ENCODE data around the gene FMN1.

FMN1 gene

DNA sequence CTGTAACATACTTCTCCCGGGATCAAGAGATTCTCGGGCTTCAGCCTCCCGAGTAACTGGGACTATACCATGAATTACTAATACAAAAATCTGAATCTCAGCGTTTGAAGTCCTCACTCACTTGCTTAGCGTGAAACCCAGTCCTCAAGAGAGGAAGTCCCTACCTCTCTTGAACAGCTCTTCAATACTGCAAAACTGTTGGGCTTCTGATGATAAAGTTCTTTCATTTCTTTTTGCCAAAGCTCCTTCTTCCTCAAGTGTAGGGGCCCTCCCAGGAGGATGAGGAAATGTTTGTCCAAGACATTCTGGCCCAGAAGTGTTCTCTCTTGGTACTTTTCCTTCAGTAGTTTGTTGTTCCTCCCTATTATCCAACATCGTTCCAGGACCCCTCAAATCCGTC is 48.5 kb downstream of the FMN1 start:
- no peaks in the 10 kb centered on the region for H3K79me2 ChIP-seq (ENCODE audit: insufficient read depth, low read depth)
- H3K36me3 ChIP-seq (ENCODE audit: insufficient read depth) = no peaks in the 10 kb centered on the region
- no peak overlapping the region for H3K4me2 ChIP-seq
- H3K9ac ChIP-seq = no peak overlapping the region
- no peaks in the 10 kb centered on the region for H3K4me1 ChIP-seq (ENCODE audit: low read depth, poor library complexity, severe bottlenecking)
- no peaks in the 10 kb centered on the region for H3K27me3 ChIP-seq (ENCODE audit: insufficient read depth, low read depth)
- TF ChIP-seq, protein P1, sequence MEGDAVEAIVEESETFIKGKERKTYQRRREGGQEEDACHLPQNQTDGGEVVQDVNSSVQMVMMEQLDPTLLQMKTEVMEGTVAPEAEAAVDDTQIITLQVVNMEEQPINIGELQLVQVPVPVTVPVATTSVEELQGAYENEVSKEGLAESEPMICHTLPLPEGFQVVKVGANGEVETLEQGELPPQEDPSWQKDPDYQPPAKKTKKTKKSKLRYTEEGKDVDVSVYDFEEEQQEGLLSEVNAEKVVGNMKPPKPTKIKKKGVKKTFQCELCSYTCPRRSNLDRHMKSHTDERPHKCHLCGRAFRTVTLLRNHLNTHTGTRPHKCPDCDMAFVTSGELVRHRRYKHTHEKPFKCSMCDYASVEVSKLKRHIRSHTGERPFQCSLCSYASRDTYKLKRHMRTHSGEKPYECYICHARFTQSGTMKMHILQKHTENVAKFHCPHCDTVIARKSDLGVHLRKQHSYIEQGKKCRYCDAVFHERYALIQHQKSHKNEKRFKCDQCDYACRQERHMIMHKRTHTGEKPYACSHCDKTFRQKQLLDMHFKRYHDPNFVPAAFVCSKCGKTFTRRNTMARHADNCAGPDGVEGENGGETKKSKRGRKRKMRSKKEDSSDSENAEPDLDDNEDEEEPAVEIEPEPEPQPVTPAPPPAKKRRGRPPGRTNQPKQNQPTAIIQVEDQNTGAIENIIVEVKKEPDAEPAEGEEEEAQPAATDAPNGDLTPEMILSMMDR (conservative IDR thresholded peaks at IDR 0.05; ENCODE audit: low read depth, low read length) = no peak
- no peaks in the 10 kb centered on the region for H4K20me1 ChIP-seq (ENCODE audit: insufficient read depth)
- no peak overlapping the region for H3K27ac ChIP-seq
- H2AFZ ChIP-seq (ENCODE audit: low read depth) = no peak overlapping the region
- no peak overlapping the region for H3K4me3 ChIP-seq (IDR thresholded peaks at IDR 0.05; ENCODE audit: insufficient read depth, low read depth, low read length)

DNA sequence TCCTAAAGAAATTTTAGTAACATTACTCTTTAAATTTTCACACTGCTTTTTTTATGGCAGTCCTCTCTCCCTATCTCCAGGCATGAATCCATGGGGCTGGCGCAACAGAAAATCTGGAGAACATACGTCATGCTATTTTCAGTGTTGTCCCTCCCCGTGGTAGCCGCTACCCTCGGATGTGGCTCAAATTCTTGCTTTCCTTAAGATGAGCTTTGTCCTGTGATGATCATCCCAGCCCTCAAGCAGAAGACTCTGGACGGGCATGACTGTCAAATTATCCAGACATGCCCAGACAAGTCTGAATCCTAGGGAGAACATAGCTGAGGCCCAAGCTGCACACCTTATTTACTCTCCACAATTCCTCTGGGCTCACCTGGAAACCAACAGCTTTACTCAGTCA is 49.1 kb downstream of the FMN1 start:
- H3K9ac ChIP-seq = no peak overlapping the region
- no peak overlapping the region for H3K4me3 ChIP-seq (IDR thresholded peaks at IDR 0.05; ENCODE audit: insufficient read depth, low read depth, low read length)
- no peaks in the 10 kb centered on the region for H3K27me3 ChIP-seq (ENCODE audit: insufficient read depth, low read depth)
- TF ChIP-seq, protein P1 (conservative IDR thresholded peaks at IDR 0.05; ENCODE audit: low read depth, low read length) = no peak
- no peaks in the 10 kb centered on the region for H3K79me2 ChIP-seq (ENCODE audit: insufficient read depth, low read depth)
- H2AFZ ChIP-seq (ENCODE audit: low read depth) = no peak overlapping the region
- H3K4me1 ChIP-seq (ENCODE audit: low read depth, poor library complexity, severe bottlenecking) = no peaks in the 10 kb centered on the region
- H3K4me2 ChIP-seq = no peak overlapping the region
- no peaks in the 10 kb centered on the region for H4K20me1 ChIP-seq (ENCODE audit: insufficient read depth)
- no peaks in the 10 kb centered on the region for H3K36me3 ChIP-seq (ENCODE audit: insufficient read depth)
- H3K27ac ChIP-seq = no peak overlapping the region

DNA sequence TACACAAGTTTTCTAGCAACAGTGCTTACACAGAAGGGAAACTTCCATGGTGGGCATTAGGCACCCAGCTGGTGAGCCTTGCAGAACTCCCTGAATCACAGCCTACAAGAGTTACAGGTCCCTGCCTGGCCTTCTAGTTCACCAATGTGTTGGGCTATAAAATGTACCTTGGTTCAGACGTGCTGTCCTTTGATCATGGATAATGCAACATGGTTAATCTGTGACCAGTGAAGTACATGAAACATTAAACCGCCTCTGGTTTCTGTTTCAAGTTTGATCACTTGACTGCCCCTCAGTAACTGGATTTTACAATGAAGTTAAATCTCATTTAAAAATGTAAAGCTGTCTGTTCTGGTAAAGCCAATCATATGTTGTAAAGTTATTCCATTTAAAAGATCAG is 51.8 kb downstream of the FMN1 start:
- Histone ChIP-seq H3K27me3 (ENCODE audit: insufficient read depth, low read depth) (no peaks in the 10 kb centered on the region), H2AFZ (ENCODE audit: low read depth) (no peak overlapping the region), H4K20me1 (ENCODE audit: insufficient read depth) (no peaks in the 10 kb centered on the region), H3K27ac (no peak overlapping the region), H3K79me2 (ENCODE audit: insufficient read depth, low read depth) (no peaks in the 10 kb centered on the region), H3K4me2 (no peak overlapping the region), H3K36me3 (ENCODE audit: insufficient read depth) (no peaks in the 10 kb centered on the region), H3K9ac (no peak overlapping the region), H3K4me3 (IDR thresholded peaks at IDR 0.05; ENCODE audit: insufficient read depth, low read depth, low read length) (no peak overlapping the region), H3K4me1 (ENCODE audit: low read depth, poor library complexity, severe bottlenecking) (no peaks in the 10 kb centered on the region)
- TF ChIP-seq, protein P1 (conservative IDR thresholded peaks at IDR 0.05; ENCODE audit: low read depth, low read length) = no peak

DNA sequence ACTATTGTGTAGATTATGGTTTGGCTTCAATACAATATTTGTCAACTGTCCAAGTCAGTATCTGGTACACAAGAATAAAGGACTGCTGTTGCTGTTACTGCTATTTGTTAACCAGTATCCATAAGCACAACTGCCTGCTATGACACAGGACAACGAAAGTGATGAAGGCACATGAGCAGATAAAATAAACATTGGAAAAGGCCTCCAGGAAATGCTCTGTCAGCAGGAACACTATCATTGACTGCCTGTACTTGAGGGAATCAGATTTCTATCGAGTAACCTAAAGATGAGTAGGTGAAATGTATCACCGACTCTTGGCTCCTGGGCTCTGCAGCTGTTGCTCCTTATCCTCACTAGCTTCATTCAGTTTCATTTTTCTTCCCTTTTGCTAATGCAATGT is 56.5 kb downstream of the FMN1 start:
- Histone ChIP-seq H3K4me1 (ENCODE audit: low read depth, poor library complexity, severe bottlenecking) (no peaks in the 10 kb centered on the region), H2AFZ (ENCODE audit: low read depth) (no peak overlapping the region), H3K4me3 (IDR thresholded peaks at IDR 0.05; ENCODE audit: insufficient read depth, low read depth, low read length) (no peak overlapping the region), H3K27me3 (ENCODE audit: insufficient read depth, low read depth) (no peaks in the 10 kb centered on the region), H3K4me2 (no peak overlapping the region), H3K79me2 (ENCODE audit: insufficient read depth, low read depth) (no peaks in the 10 kb centered on the region), H4K20me1 (ENCODE audit: insufficient read depth) (no peaks in the 10 kb centered on the region), H3K36me3 (ENCODE audit: insufficient read depth) (no peaks in the 10 kb centered on the region), H3K27ac (no peak overlapping the region), H3K9ac (no peak overlapping the region)
- TF ChIP-seq, protein P1 (conservative IDR thresholded peaks at IDR 0.05; ENCODE audit: low read depth, low read length) = no peak

DNA sequence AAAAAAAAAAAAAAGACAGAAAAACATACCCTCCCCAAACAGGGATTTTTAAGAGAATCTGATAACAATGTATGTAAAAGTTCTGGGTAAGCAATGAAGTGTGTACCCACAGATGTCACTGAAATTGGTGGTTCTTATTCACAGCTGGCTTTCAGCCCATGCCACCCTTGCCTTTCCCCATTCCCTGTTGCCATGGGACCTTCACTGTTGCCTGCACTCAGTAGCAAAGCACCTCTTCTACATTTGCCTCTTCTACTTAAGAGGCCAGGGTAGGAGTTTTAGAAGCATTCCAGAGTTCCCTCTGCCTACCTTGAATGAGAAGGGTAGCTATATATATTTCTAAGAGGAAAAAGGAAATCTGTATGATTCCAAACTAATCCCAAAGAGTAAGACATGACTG is 57.4 kb downstream of the FMN1 start:
- Histone ChIP-seq H3K9ac (no peak overlapping the region), H4K20me1 (ENCODE audit: insufficient read depth) (no peaks in the 10 kb centered on the region), H3K4me1 (ENCODE audit: low read depth, poor library complexity, severe bottlenecking) (no peaks in the 10 kb centered on the region), H2AFZ (ENCODE audit: low read depth) (no peak overlapping the region), H3K27me3 (ENCODE audit: insufficient read depth, low read depth) (no peaks in the 10 kb centered on the region), H3K4me3 (IDR thresholded peaks at IDR 0.05; ENCODE audit: insufficient read depth, low read depth, low read length) (no peak overlapping the region), H3K36me3 (ENCODE audit: insufficient read depth) (no peaks in the 10 kb centered on the region), H3K27ac (no peak overlapping the region), H3K79me2 (ENCODE audit: insufficient read depth, low read depth) (no peaks in the 10 kb centered on the region), H3K4me2 (no peak overlapping the region)
- TF ChIP-seq, protein P1 (conservative IDR thresholded peaks at IDR 0.05; ENCODE audit: low read depth, low read length) = no peak
